Thymus (tissue), 11 donors: Measurements from ENCODE around the gene ANKRD16. TPM values are rescaled to one million over a fixed set of nuclear protein-coding genes. Genes with fewer than 3 reads are reported as not detected.
"Not testable (repeated sequence)": the region's sequence is repeated elsewhere in the genome, so short reads cannot be mapped to it uniquely, and the experiment has no call there.

Experiments used
- DNase-seq, 9 donors: peaks; one replicate each; pipeline ENCODE4 v3.0.0-alpha.2; 2013; ENCODE audit warnings: low spot score in 9 of 9, low read depth in 6 of 9, missing footprints in 1 of 9
- H3K27ac ChIP-seq, 2 donors: one replicate each; pipeline ENCODE4 v1.5.1; 2013; ENCODE audit warnings: control low read depth in 1 of 2, low read depth in 1 of 2, low read length in 1 of 2, mild to moderate bottlenecking in 1 of 2, moderate library complexity in 1 of 2
- H3K27me3 ChIP-seq, 2 donors: one replicate each; pipeline ENCODE4 v1.5.1; 2013; ENCODE audit warnings: low read length in 1 of 2; ENCODE audit not compliant: control insufficient read depth in 2 of 2, insufficient read depth in 1 of 2
- H3K36me3 ChIP-seq, 2 donors: one replicate each; pipeline ENCODE4 v1.5.1; 2013; ENCODE audit warnings: low read length in 1 of 2, mild to moderate bottlenecking in 1 of 2, moderate library complexity in 1 of 2; ENCODE audit not compliant: control insufficient read depth in 2 of 2, insufficient read depth in 2 of 2
- H3K4me1 ChIP-seq, 2 donors: one replicate each; pipeline ENCODE4 v1.5.1; 2013; ENCODE audit warnings: low read length in 2 of 2; ENCODE audit not compliant: control insufficient read depth in 2 of 2, insufficient read depth in 2 of 2
- H3K4me3 ChIP-seq, 2 donors: one replicate each; pipeline ENCODE4 v1.5.1; 2013; ENCODE audit warnings: low read length in 2 of 2, control low read depth in 1 of 2, mild to moderate bottlenecking in 1 of 2
- H3K9me3 ChIP-seq, 2 donors: one replicate each; pipeline ENCODE4 v1.5.1; 2013; ENCODE audit warnings: low read length in 1 of 2, mild to moderate bottlenecking in 1 of 2; ENCODE audit not compliant: control insufficient read depth in 2 of 2, insufficient read depth in 1 of 2
- WGBS: extraction: QIAGEN DNeasy Blood & Tissue Kit; methylation state at CpG from one replicate; pipeline ENCODE4 v1.1.7; 2013; 5-methylcytosine and 5-hydroxymethylcytosine counted together
- polyA plus RNA-seq: library from polyadenylated mRNA; stranded (reverse); fragments of 200-250 nt; gene quantifications from one replicate; pipeline ENCODE4 v1.2.3, GENCODE V29; 2013
- total RNA-seq: library from RNA; stranded (reverse); fragments of 120-200 nt; gene quantifications from one replicate; pipeline ENCODE4 v1.2.4, GENCODE V29; 2013
- donor health status: healthy.

ANKRD16 gene
- total and polyA plus RNA-seq, 2 donors: 6.1 to 6.4 TPM

- no peaks in the 10 kb centered on the region for H3K36me3 ChIP-seq
- 97% methylated on average over 6 of the region's 6 CpGs for WGBS
- no peaks in the 10 kb centered on the region for H3K4me1 ChIP-seq
- H3K27ac ChIP-seq: no peak overlapping the region
- no peaks in the 10 kb centered on the region for H3K9me3 ChIP-seq
- DNase-seq: no peak
- H3K27me3 ChIP-seq: no peaks in the 10 kb centered on the region
- no peak overlapping the region for H3K4me3 ChIP-seq
Observed at GRCh38 chr10:5827841-5828240, 61.9 kb downstream of the ANKRD16 start.

- not testable (repeated sequence) for H3K27ac ChIP-seq, H3K27me3 ChIP-seq, H3K36me3 ChIP-seq, DNase-seq, H3K9me3 ChIP-seq, H3K4me3 ChIP-seq, H3K4me1 ChIP-seq
- WGBS: 98% methylated on average over 6 of the region's 6 CpGs
Observed at GRCh38 chr10:5826511-5826910, 63.2 kb downstream of the ANKRD16 start.

DNA sequence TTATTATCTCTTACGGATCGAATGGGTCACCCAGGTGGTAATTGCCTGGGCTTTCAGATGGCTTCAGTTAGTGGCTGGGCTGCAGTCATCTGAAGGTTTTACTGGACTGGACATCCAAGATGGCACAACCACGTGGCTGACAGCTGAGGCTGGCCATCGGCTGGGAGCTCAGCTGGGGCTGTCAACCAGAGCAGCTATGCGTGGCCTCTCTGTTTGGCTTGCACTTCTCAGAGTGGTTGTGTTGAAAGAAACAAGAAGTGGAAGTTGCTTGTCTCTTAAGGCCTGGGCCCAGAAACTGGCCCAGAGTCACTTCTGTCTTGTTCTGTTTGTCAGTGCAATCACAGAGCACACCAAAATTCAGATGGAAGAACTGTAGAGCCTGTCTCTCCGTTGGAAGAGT lies 70.8 kb downstream of the ANKRD16 start:
- WGBS: 94% methylated on average over 6 of the region's 6 CpGs
- Histone ChIP-seq H3K9me3 (no peaks in the 10 kb centered on the region), H3K4me1 (peaks cover 0 to 12% of the 10 kb centered on the region in 2 donors), H3K27me3 (no peaks in the 10 kb centered on the region), H3K36me3 (no peaks in the 10 kb centered on the region), H3K4me3 (no peak overlapping the region), H3K27ac (no peak overlapping the region)
- DNase-seq: no peak

GRCh38 chr10:5818048-5818331 lies 71.7 kb downstream of the ANKRD16 start:
- no peaks in the 10 kb centered on the region for H3K9me3 ChIP-seq
- 90% methylated on average over 2 of the region's 2 CpGs for WGBS
- no peak for DNase-seq
- no peaks in the 10 kb centered on the region for H3K27me3 ChIP-seq
- no peaks in the 10 kb centered on the region for H3K36me3 ChIP-seq
- H3K4me1 ChIP-seq: peaks cover 0 to 12% of the 10 kb centered on the region in 2 donors
- no peak overlapping the region for H3K27ac ChIP-seq
- no peak overlapping the region for H3K4me3 ChIP-seq

DNA sequence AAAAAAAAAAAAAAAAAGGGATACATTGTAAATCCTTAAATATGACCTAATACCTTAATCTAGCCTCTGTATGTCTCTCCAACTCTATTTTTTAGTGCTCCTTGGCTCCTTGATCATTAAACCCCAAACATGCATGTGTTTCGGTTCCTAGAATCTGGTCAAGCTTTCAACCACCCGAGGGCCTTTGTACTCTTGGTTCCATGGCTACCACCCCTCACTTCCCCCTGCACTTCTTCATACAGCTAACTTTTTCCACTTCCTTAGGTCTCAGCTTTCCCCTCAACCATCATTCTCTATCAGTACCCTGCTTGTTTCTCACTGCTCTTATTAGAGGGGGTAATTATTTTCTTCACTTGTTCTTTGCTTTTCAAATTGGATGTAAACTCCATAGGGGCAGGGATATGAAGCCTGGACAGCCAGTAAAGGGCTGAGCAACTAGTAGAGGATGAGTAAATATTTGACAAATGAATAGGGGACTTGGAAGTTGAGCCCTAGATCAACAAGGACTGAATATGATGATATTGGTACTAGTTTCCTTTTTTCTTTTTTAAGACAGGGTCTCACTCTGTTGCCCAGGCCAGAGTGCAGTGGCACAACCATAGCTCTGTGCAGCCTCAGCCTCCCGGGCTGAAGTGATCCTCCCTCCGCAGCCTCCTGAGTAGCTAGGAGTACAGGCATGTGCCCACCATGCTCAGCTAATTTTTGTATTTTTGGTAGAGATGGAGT lies 72.2 kb downstream of the ANKRD16 start:
- 94% methylated on average over 4 of the region's 4 CpGs for WGBS
- Histone ChIP-seq H3K4me1 (peaks cover 0 to 12% of the 10 kb centered on the region in 2 donors), H3K36me3 (no peaks in the 10 kb centered on the region), H3K4me3 (no peak overlapping the region), H3K9me3 (no peaks in the 10 kb centered on the region), H3K27me3 (no peaks in the 10 kb centered on the region), H3K27ac (no peak overlapping the region)
- DNase-seq: no peak

DNA sequence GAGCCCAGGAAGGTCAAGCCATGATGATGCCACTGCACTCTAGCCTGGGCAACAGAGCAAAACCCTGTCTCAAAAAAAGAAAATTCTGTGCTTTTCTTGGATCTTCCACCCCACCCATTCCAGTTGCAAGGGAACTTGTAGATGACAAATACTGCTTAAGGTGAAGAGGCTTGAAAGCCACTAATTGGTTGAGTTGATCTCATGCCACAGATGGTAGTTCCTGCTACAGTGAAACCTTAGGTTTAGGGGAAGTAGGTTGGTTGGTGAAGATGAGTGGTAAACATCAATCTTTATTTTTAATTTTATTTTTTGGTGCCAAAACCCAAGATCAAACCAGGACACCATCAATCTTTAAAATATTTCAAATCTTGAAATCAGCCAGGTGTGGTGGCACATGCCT lies 73.5 kb downstream of the ANKRD16 start:
- Histone ChIP-seq H3K27me3 (no peaks in the 10 kb centered on the region), H3K9me3 (no peaks in the 10 kb centered on the region), H3K4me1 (peaks cover 4 to 16% of the 10 kb centered on the region in 2 donors), H3K4me3 (no peak overlapping the region), H3K36me3 (no peaks in the 10 kb centered on the region), H3K27ac (no peak overlapping the region)
- DNase-seq: no peak

- WGBS: 27% methylated on average over 12 of the region's 12 CpGs
- DNase-seq: peak in 6 of 9 donors; percentile 35 to 76 (median 48)
- Histone ChIP-seq H3K9me3 (no peaks in the 10 kb centered on the region), H3K36me3 (peaks cover 0 to 4% of the 10 kb centered on the region in 2 donors), H3K4me3 (peak overlapping the region; percentile 59 to 67), H3K27me3 (no peaks in the 10 kb centered on the region), H3K4me1 (peaks cover 7 to 16% of the 10 kb centered on the region in 2 donors), H3K27ac (peak overlapping the region; percentile 92 to 95)
Observed at GRCh38 chr10:5814110-5815107, 75.3 kb downstream of the ANKRD16 start.

- Histone ChIP-seq H3K36me3 (peaks cover 0 to 4% of the 10 kb centered on the region in 2 donors), H3K4me3 (peak within 1 kb of the TSS; percentile 59 to 67), H3K27ac (peak within 1 kb of the TSS; percentile 97 to 99), H3K9me3 (no peaks in the 10 kb centered on the region), H3K4me1 (peaks cover 7 to 16% of the 10 kb centered on the region in 2 donors), H3K27me3 (no peaks in the 10 kb centered on the region)
- peak; percentile 81 to 99 (median 97) for DNase-seq
- under 1% methylated on average over 77 of the region's 77 CpGs for WGBS
Observed at GRCh38 chr10:5813341-5814109, 76.2 kb downstream of the ANKRD16 start, which contains the start of gene GDI2. Gene GDI2, minus strand, starts transcription at chr10:5813434. Its CDS starts 176 bp downstream, at chr10:5813258.

DNA sequence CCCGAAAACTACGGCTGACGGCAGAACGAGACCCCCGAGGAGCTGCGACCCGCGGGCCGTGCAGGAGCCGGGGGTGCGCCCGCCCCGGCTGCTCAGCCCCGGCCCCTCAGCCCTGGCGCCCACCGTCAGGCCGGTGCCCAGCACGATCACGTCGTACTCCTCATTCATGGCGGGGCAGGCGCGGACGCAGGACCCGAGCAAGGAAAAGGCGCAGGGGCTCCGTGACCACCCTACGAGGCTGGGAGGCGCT lies 76.7 kb downstream of the ANKRD16 start:
- Histone ChIP-seq H3K4me3 (peak overlapping the region; percentile 59 to 67), H3K9me3 (no peaks in the 10 kb centered on the region), H3K4me1 (peaks cover 7 to 16% of the 10 kb centered on the region in 2 donors), H3K27me3 (no peaks in the 10 kb centered on the region), H3K27ac (peak overlapping the region; percentile 97 to 99), H3K36me3 (peaks cover 3 to 4% of the 10 kb centered on the region in 2 donors)
- 1% methylated on average over 29 of the region's 29 CpGs for WGBS
- DNase-seq: no peak
